Liver (tissue), 9 donors: ENCODE data around the gene MSI2. TPM values are rescaled to one million over a fixed set of nuclear protein-coding genes. Genes with fewer than 3 reads are reported as not detected.

Experiments
- DNase-seq: peaks from one replicate; pipeline ENCODE4 v3.0.0-alpha.2; 2017; ENCODE audit warnings: low spot score
- H3K27ac ChIP-seq, 2 donors: one replicate each; pipeline ENCODE4 v1.7.0; 2013; ENCODE audit warnings: inconsistent platforms in 2 of 2, low read length in 2 of 2, control low read depth in 1 of 2, low read depth in 1 of 2, mild to moderate bottlenecking in 1 of 2
- H3K27me3 ChIP-seq, 4 donors: one replicate each; pipeline versions ENCODE4 v1.6.1 to v1.7.0; 2013; ENCODE audit warnings: low read length in 3 of 4, inconsistent platforms in 1 of 4, mild to moderate bottlenecking in 1 of 4, moderate library complexity in 1 of 4; ENCODE audit not compliant: control insufficient read depth in 4 of 4, insufficient read depth in 4 of 4
- H3K36me3 ChIP-seq, 4 donors: one replicate each; pipeline versions ENCODE4 v1.6.1 to v1.7.0; 2013; ENCODE audit warnings: low read length in 3 of 4, mild to moderate bottlenecking in 3 of 4, low read depth in 1 of 4, moderate library complexity in 1 of 4; ENCODE audit not compliant: control insufficient read depth in 4 of 4, insufficient read depth in 3 of 4
- H3K4me1 ChIP-seq, 4 donors: one replicate each; pipeline versions ENCODE4 v1.6.1 to v1.7.0; 2013; ENCODE audit warnings: low read length in 3 of 4, mild to moderate bottlenecking in 3 of 4, moderate library complexity in 1 of 4; ENCODE audit not compliant: control insufficient read depth in 4 of 4, insufficient read depth in 4 of 4
- H3K4me3 ChIP-seq, 3 donors: one replicate each; pipeline versions ENCODE4 v1.6.1 to v1.7.0; 2013; ENCODE audit warnings: low read length in 3 of 3, control low read depth in 1 of 3, low read depth in 1 of 3, mild to moderate bottlenecking in 1 of 3
- H3K9ac ChIP-seq, 2 donors: one replicate each; pipeline ENCODE4 v1.7.0; 2013; ENCODE audit warnings: low read length in 2 of 2, mild to moderate bottlenecking in 2 of 2, moderate library complexity in 2 of 2, control low read depth in 1 of 2, low read depth in 1 of 2
- H3K9me3 ChIP-seq, 4 donors: one replicate each; pipeline versions ENCODE4 v1.6.1 to v1.7.0; 2013; ENCODE audit warnings: low read length in 3 of 4; ENCODE audit not compliant: control insufficient read depth in 4 of 4
- EGR1 ChIP-seq, 2 donors: IDR thresholded peaks; 2 replicates each; pipeline ENCODE4 v1.6.1; 2016 to 2018; ENCODE audit warnings: antibody characterized with exemption in 2 of 2, low read depth in 2 of 2
- FOXA1 ChIP-seq: IDR thresholded peaks from 2 replicates; pipeline ENCODE4 v1.6.1; 2016; ENCODE audit warnings: antibody characterized with exemption
- FOXA2 ChIP-seq: IDR thresholded peaks from 2 replicates; pipeline ENCODE4 v1.6.1; 2016; ENCODE audit warnings: antibody characterized with exemption
- GABPA ChIP-seq, 2 donors: IDR thresholded peaks in 1 of 2; conservative IDR thresholded peaks in 1 of 2; 2 replicates each; pipeline ENCODE4 v1.6.1; 2016; ENCODE audit warnings: antibody characterized with exemption in 2 of 2, mild to moderate bottlenecking in 1 of 2, moderate library complexity in 1 of 2
- HNF4A ChIP-seq, 2 donors: conservative IDR thresholded peaks; 2 replicates each; pipeline ENCODE4 v1.6.1; 2016; ENCODE audit warnings: antibody characterized with exemption in 2 of 2, mild to moderate bottlenecking in 2 of 2
- HNF4G ChIP-seq: IDR thresholded peaks from 2 replicates; pipeline ENCODE4 v1.6.1; 2016; ENCODE audit warnings: antibody characterized with exemption
- JUND ChIP-seq, 2 donors: IDR thresholded peaks; 2 replicates each; pipeline ENCODE4 v1.6.1; 2016; ENCODE audit warnings: antibody characterized with exemption in 2 of 2
- RAD21 ChIP-seq, 2 donors: IDR thresholded peaks; 2 replicates each; pipeline ENCODE4 v1.6.1; 2016; ENCODE audit warnings: antibody characterized with exemption in 2 of 2, mild to moderate bottlenecking in 2 of 2
- SP1 ChIP-seq: IDR thresholded peaks from 2 replicates; pipeline ENCODE4 v1.6.1; 2018; ENCODE audit warnings: antibody characterized with exemption, mild to moderate bottlenecking
- TAF1 ChIP-seq: conservative IDR thresholded peaks from 2 replicates; pipeline ENCODE4 v1.6.1; 2016; ENCODE audit warnings: antibody characterized with exemption, mild to moderate bottlenecking
- YY1 ChIP-seq: IDR thresholded peaks from 2 replicates; pipeline ENCODE4 v1.6.1; 2016; ENCODE audit warnings: antibody characterized with exemption, mild to moderate bottlenecking
- WGBS: extraction: QIAGEN DNeasy Blood & Tissue Kit; methylation state at CpG from one replicate; pipeline ENCODE4 v1.1.7; 2013; 5-methylcytosine and 5-hydroxymethylcytosine counted together
- polyA plus RNA-seq, 2 donors: library from polyadenylated mRNA; stranded (reverse) in 1 of 2; unstranded in 1 of 2; fragments of 200-250 nt in 1 of 2; fragments of >200 nt in 1 of 2; fragmentation: Nextera tagmentation in 1 of 2; extraction: Ambion mirVana in 1 of 2; gene quantifications; one replicate each; pipeline versions ENCODE4 v1.2.1 to v1.2.3, GENCODE V29; 2013 to 2015
- total RNA-seq, 2 donors: library from RNA; depleted of rRNA; stranded (reverse); fragments of >200 nt; gene quantifications; one replicate each; pipeline ENCODE4 v1.2.3, GENCODE V29; 2014
- TF ChIP-seq, protein P1 (sequence below): IDR thresholded peaks from 2 replicates; pipeline ENCODE4 v1.6.1; 2016; ENCODE audit warnings: antibody characterized with exemption, mild to moderate bottlenecking
- TF ChIP-seq, protein P2 (sequence below): IDR thresholded peaks from 2 replicates; pipeline ENCODE4 v1.6.1; 2016; ENCODE audit warnings: antibody characterized with exemption
- TF ChIP-seq, protein P3 (sequence below): IDR thresholded peaks from 2 replicates; pipeline ENCODE4 v1.6.1; 2016; ENCODE audit warnings: antibody characterized with exemption
- donor health status: healthy.
- donor health status: healthy.
- donor health status: healthy.
- donor health status: healthy.
- donor health status: healthy.

Gene MSI2
- total and polyA plus RNA-seq, 4 donors = 5.7 to 15.6 (median 9.2) TPM

DNA sequence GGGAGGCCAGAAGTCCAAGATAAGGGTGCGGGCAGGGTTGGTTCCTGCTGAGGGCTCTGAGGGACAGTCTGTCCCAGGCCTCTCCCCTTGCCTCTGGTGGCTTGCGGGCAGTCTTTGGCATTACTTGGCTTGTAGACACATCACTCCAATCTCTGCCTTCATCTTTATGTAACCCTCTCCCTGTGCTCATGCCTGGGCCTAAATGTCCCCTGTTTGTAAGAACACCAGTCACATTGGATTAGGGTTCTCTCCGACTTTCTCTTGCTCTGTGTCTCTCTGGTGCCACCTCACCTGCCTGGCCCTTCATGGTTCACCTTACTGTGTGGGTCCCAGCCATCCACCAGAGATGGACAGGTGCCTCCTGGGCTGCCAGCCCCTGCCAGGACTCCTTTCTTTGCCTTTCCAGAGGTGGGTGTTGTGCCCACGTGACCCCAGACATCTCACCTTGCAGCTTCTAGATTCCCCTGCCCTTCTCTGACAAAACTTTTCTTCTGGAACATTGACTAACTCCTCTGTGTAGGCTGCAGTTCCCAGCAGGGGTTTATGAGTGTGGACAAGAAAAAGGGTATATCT, 205.8 kb downstream of the MSI2 start:
- no peaks in the 10 kb centered on the region for H3K9me3 ChIP-seq
- no peaks in the 10 kb centered on the region for H3K36me3 ChIP-seq
- TF ChIP-seq RAD21 (IDR thresholded peaks at IDR 0.05) (no peak), HNF4A (conservative IDR thresholded peaks at IDR 0.05) (no peak), SP1 (no peak), HNF4G (no peak), EGR1 (IDR thresholded peaks at IDR 0.05; ENCODE audit: low read depth in 2 of 2) (no peak), FOXA2 (no peak), FOXA1 (no peak), TAF1 (no peak), YY1 (no peak), JUND (IDR thresholded peaks at IDR 0.05) (no peak)
- TF ChIP-seq, protein P1, sequence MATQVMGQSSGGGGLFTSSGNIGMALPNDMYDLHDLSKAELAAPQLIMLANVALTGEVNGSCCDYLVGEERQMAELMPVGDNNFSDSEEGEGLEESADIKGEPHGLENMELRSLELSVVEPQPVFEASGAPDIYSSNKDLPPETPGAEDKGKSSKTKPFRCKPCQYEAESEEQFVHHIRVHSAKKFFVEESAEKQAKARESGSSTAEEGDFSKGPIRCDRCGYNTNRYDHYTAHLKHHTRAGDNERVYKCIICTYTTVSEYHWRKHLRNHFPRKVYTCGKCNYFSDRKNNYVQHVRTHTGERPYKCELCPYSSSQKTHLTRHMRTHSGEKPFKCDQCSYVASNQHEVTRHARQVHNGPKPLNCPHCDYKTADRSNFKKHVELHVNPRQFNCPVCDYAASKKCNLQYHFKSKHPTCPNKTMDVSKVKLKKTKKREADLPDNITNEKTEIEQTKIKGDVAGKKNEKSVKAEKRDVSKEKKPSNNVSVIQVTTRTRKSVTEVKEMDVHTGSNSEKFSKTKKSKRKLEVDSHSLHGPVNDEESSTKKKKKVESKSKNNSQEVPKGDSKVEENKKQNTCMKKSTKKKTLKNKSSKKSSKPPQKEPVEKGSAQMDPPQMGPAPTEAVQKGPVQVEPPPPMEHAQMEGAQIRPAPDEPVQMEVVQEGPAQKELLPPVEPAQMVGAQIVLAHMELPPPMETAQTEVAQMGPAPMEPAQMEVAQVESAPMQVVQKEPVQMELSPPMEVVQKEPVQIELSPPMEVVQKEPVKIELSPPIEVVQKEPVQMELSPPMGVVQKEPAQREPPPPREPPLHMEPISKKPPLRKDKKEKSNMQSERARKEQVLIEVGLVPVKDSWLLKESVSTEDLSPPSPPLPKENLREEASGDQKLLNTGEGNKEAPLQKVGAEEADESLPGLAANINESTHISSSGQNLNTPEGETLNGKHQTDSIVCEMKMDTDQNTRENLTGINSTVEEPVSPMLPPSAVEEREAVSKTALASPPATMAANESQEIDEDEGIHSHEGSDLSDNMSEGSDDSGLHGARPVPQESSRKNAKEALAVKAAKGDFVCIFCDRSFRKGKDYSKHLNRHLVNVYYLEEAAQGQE = no peak
- TF ChIP-seq, protein P2, sequence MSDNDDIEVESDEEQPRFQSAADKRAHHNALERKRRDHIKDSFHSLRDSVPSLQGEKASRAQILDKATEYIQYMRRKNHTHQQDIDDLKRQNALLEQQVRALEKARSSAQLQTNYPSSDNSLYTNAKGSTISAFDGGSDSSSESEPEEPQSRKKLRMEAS = no peak
- TF ChIP-seq, protein P3, sequence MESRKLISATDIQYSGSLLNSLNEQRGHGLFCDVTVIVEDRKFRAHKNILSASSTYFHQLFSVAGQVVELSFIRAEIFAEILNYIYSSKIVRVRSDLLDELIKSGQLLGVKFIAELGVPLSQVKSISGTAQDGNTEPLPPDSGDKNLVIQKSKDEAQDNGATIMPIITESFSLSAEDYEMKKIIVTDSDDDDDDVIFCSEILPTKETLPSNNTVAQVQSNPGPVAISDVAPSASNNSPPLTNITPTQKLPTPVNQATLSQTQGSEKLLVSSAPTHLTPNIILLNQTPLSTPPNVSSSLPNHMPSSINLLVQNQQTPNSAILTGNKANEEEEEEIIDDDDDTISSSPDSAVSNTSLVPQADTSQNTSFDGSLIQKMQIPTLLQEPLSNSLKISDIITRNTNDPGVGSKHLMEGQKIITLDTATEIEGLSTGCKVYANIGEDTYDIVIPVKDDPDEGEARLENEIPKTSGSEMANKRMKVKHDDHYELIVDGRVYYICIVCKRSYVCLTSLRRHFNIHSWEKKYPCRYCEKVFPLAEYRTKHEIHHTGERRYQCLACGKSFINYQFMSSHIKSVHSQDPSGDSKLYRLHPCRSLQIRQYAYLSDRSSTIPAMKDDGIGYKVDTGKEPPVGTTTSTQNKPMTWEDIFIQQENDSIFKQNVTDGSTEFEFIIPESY = no peak
- H3K27ac ChIP-seq = no peak overlapping the region
- DNase-seq = no peak
- no peak overlapping the region for H3K4me3 ChIP-seq
- H3K9ac ChIP-seq = no peak overlapping the region
- whole genome bisulfite sequencing = 98% methylated on average over 4 of the region's 4 CpGs
- no peaks in the 10 kb centered on the region for H3K27me3 ChIP-seq
- H3K4me1 ChIP-seq = no peaks in the 10 kb centered on the region

DNA sequence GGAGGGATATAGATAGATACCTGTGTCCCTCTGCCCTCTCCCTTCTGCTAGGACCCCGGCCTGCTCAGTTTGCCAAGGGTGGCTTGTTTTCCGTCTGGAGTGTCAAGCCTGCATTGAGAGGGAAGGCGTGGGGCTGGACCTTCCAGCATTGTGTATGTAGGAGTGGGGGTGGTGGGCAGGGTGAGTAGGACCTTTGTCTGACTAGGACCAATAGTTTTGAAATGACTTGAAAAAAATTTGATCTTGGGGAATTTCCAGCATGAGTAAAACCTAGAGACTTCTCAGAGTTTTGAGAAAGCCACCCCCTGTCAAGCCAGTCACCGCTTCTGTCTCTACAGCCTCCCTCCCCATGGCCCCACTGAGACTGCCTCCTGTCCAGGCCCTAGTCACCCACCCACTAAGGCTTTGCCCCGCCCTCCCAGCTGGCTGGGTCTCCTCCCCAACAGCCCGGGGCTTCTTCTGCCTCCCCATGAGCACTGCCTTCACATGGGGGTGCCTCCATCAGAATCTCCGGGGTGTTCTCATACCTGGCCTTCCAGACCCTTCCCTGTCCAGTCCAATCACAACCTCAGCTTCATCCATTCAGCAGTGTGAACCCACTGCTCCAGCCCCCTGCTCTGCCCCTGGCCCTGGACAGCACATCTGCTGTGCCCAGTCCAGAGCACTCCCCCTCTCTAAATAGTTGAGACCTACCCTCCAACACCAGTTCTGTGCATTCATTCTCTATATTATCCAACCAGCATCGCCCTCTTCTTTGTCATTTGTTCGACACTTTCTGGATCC, 207.0 kb downstream of the MSI2 start:
- no peak for TF ChIP-seq GABPA (IDR thresholded peaks at IDR 0.05 in 1 of 2, conservative IDR thresholded peaks at IDR 0.05 in 1 of 2)
- TF ChIP-seq, protein P3 = no peak
- no peaks in the 10 kb centered on the region for H3K36me3 ChIP-seq
- no peak overlapping the region for H3K4me3 ChIP-seq
- no peak overlapping the region for H3K9ac ChIP-seq
- H3K4me1 ChIP-seq = no peaks in the 10 kb centered on the region
- no peak for DNase-seq
- WGBS = 81% methylated on average over 9 of the region's 9 CpGs
- no peak overlapping the region for H3K27ac ChIP-seq
- no peaks in the 10 kb centered on the region for H3K9me3 ChIP-seq
- H3K27me3 ChIP-seq = no peaks in the 10 kb centered on the region
